ENCODE results near the gene TBL1XR1. TPM values are rescaled to one million over a fixed set of nuclear protein-coding genes. Genes with fewer than 3 reads are reported as not detected.
A peak's percentile ranks its signal among the peaks of the same experiment; 100 is the strongest.

Gene TBL1XR1
- total RNA-seq, 1 experiment from 2014 or later: 81.0 TPM

GRCh38 chr3:177051411-177051810 is 145.9 kb downstream of the TBL1XR1 start:
- Histone ChIP-seq H3K27me3 (ENCODE audit: low read length) (no peaks in the 10 kb centered on the region), H4K20me1 (ENCODE audit: insufficient read depth, low read depth, low read length) (no peaks in the 10 kb centered on the region), H3K4me3 (ENCODE audit: low read length) (no peak overlapping the region), H3K4me2 (ENCODE audit: low read depth, low read length, poor library complexity, severe bottlenecking) (peak overlapping the region; percentile 52), H3K9me3 (ENCODE audit: low read length) (no peaks in the 10 kb centered on the region), H3K36me3 (ENCODE audit: insufficient read depth, low read length) (peaks cover 44% of the 10 kb centered on the region), H3K9me2 (replicated peaks; ENCODE audit: insufficient read depth, low read length) (no peaks in the 10 kb centered on the region), H3K27ac (ENCODE audit: low read length) (peak overlapping the region; percentile 75), H3K9ac (ENCODE audit: low read length) (peak overlapping the region; percentile 31; the same call in 1 of the 2 replicates), H3K79me2 (ENCODE audit: low read length) (peaks cover 45% of the 10 kb centered on the region), H2AFZ (ENCODE audit: low read length) (no peak overlapping the region), H3K4me1 (ENCODE audit: low read length) (peaks cover 44% of the 10 kb centered on the region)
- peak; percentile 53 for DNase-seq

DNA sequence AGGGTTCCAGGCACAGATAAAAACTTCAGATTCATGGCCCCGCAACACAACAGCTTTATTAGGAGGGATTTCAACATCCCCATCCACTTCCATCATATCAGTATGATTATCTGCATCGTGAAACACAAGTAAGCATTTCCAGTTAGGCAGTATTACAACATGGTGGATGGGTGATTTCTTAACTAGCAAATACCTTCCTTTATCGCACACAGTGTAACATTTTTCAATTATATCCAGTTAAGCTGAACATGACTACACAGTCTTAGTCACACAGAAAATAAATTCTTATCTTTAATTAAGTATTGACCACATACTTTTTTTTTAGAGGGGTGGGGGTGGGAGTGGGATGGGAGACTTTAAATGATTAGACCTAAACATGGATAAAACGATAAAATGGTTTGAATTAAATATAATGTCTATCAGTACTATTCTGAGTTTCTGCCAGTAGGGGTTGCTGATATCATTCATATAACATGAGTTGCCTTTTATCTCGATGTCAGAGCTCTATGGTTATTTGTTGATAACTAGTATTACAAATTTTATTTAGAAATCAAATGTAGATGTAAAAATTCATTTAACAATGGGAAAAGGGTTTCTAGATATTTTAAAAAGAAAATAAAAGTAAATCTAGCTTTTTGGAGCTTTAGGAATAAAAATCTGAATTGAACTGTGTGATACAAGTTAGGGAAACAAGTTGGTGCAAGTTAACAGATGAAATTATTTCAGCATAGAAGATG is 146.6 kb downstream of the TBL1XR1 start:
- H3K27me3 ChIP-seq (ENCODE audit: low read length): no peaks in the 10 kb centered on the region
- peaks cover 38% of the 10 kb centered on the region for H3K79me2 ChIP-seq (ENCODE audit: low read length)
- H3K9me2 ChIP-seq (replicated peaks; ENCODE audit: insufficient read depth, low read length): no peaks in the 10 kb centered on the region
- peak overlapping the region; percentile 75 for H3K27ac ChIP-seq (ENCODE audit: low read length)
- H2AFZ ChIP-seq (ENCODE audit: low read length): no peak overlapping the region
- peaks cover 51% of the 10 kb centered on the region for H3K36me3 ChIP-seq (ENCODE audit: insufficient read depth, low read length)
- no peak overlapping the region for H3K9ac ChIP-seq (ENCODE audit: low read length)
- peak overlapping the region; percentile 52 for H3K4me2 ChIP-seq (ENCODE audit: low read depth, low read length, poor library complexity, severe bottlenecking)
- H3K9me3 ChIP-seq (ENCODE audit: low read length): no peaks in the 10 kb centered on the region
- H4K20me1 ChIP-seq (ENCODE audit: insufficient read depth, low read depth, low read length): no peaks in the 10 kb centered on the region
- peaks cover 36% of the 10 kb centered on the region for H3K4me1 ChIP-seq (ENCODE audit: low read length)
- no peak overlapping the region for H3K4me3 ChIP-seq (ENCODE audit: low read length)
- peak; percentile 84 for DNase-seq

GRCh38 chr3:177045767-177046166 is 151.5 kb downstream of the TBL1XR1 start:
- H3K27me3 ChIP-seq (ENCODE audit: low read length): no peaks in the 10 kb centered on the region
- no peaks in the 10 kb centered on the region for H3K9me3 ChIP-seq (ENCODE audit: low read length)
- no peak overlapping the region for H2AFZ ChIP-seq (ENCODE audit: low read length)
- no peak overlapping the region for H3K4me2 ChIP-seq (ENCODE audit: low read depth, low read length, poor library complexity, severe bottlenecking)
- no peaks in the 10 kb centered on the region for H4K20me1 ChIP-seq (ENCODE audit: insufficient read depth, low read depth, low read length)
- no peak for DNase-seq
- no peak overlapping the region for H3K27ac ChIP-seq (ENCODE audit: low read length)
- peaks cover 14% of the 10 kb centered on the region; the same call in 1 of the 2 replicates for H3K79me2 ChIP-seq (ENCODE audit: low read length)
- no peaks in the 10 kb centered on the region; the same call in 1 of the 2 replicates for H3K4me1 ChIP-seq (ENCODE audit: low read length)
- no peak overlapping the region for H3K4me3 ChIP-seq (ENCODE audit: low read length)
- no peak overlapping the region for H3K9ac ChIP-seq (ENCODE audit: low read length)
- peaks cover 75% of the 10 kb centered on the region for H3K36me3 ChIP-seq (ENCODE audit: insufficient read depth, low read length)
- H3K9me2 ChIP-seq (replicated peaks; ENCODE audit: insufficient read depth, low read length): no peaks in the 10 kb centered on the region

DNA sequence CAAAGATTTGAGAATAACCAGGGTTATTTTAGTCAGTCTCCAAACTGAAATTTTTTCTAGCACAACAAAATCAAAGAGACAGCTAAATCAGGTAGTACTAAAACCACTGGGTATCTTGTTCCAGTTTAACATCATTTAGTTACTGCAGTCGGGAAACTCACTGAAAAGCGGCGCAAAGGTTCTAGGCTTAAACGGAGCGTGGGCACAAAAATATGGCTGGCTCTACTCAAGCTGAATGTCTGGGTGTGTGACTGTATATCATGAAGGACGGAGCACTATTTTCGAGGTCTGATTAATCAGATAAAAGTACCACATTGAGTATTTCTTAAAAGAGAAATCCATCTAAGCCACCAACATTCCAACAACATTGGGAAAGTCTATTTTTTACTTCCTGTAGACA is 152.1 kb downstream of the TBL1XR1 start:
- Histone ChIP-seq H3K9ac (ENCODE audit: low read length) (no peak overlapping the region), H3K27me3 (ENCODE audit: low read length) (no peaks in the 10 kb centered on the region), H3K4me1 (ENCODE audit: low read length) (no peaks in the 10 kb centered on the region), H3K79me2 (ENCODE audit: low read length) (peaks cover 11% of the 10 kb centered on the region; the same call in 1 of the 2 replicates), H4K20me1 (ENCODE audit: insufficient read depth, low read depth, low read length) (no peaks in the 10 kb centered on the region), H3K27ac (ENCODE audit: low read length) (no peak overlapping the region), H3K4me2 (ENCODE audit: low read depth, low read length, poor library complexity, severe bottlenecking) (no peak overlapping the region), H3K9me3 (ENCODE audit: low read length) (no peaks in the 10 kb centered on the region), H3K36me3 (ENCODE audit: insufficient read depth, low read length) (peaks cover 72% of the 10 kb centered on the region), H3K4me3 (ENCODE audit: low read length) (no peak overlapping the region), H3K9me2 (replicated peaks; ENCODE audit: insufficient read depth, low read length) (no peaks in the 10 kb centered on the region), H2AFZ (ENCODE audit: low read length) (no peak overlapping the region)
- DNase-seq: no peak

DNA sequence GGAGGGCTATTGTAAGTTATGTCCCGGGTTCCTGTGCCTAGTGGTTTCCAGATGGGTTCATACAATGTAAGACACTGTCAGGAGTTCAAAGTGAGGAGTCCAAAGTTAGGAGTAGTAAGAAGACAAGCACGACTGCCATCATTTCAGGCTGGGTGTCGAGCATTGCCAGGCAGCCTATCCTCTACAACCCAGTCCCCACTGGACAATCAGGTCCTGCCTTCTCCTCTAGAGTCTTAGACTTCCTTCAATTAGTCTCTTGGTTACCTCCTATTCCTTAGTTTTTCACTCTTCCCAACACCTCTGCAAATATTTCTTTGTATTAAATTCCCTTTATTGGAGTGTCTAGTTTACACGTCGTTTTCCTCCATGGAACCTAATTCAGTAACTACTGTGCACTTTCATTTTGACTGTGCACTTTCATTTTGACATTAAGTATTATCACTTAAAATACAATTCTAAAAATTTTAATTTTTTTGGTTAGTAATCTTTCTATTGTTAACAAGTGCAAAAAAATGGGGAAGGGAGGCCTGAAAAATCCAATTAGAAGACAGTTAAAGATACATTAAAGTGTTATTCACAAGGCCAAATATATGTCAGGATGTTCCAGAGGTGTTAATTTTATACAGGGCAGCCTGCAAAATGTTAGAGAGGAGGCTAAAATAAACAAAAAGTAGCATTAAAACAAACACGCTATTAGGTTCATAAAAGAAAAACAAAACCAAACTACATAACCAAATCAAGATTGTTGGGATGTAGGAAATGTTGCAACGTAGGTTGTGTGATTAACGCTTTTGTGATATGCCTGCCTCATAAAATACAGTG is 155.3 kb downstream of the TBL1XR1 start:
- Histone ChIP-seq H4K20me1 (ENCODE audit: insufficient read depth, low read depth, low read length) (no peaks in the 10 kb centered on the region), H3K9me3 (ENCODE audit: low read length) (no peaks in the 10 kb centered on the region), H3K27me3 (ENCODE audit: low read length) (no peaks in the 10 kb centered on the region), H2AFZ (ENCODE audit: low read length) (no peak overlapping the region), H3K9ac (ENCODE audit: low read length) (no peak overlapping the region), H3K9me2 (replicated peaks; ENCODE audit: insufficient read depth, low read length) (no peaks in the 10 kb centered on the region), H3K4me3 (ENCODE audit: low read length) (no peak overlapping the region), H3K79me2 (ENCODE audit: low read length) (peaks cover 6% of the 10 kb centered on the region; the same call in 1 of the 2 replicates), H3K27ac (ENCODE audit: low read length) (no peak overlapping the region), H3K4me2 (ENCODE audit: low read depth, low read length, poor library complexity, severe bottlenecking) (no peak overlapping the region), H3K4me1 (ENCODE audit: low read length) (peaks cover 17% of the 10 kb centered on the region), H3K36me3 (ENCODE audit: insufficient read depth, low read length) (peaks cover 66% of the 10 kb centered on the region)
- no peak for DNase-seq

DNA sequence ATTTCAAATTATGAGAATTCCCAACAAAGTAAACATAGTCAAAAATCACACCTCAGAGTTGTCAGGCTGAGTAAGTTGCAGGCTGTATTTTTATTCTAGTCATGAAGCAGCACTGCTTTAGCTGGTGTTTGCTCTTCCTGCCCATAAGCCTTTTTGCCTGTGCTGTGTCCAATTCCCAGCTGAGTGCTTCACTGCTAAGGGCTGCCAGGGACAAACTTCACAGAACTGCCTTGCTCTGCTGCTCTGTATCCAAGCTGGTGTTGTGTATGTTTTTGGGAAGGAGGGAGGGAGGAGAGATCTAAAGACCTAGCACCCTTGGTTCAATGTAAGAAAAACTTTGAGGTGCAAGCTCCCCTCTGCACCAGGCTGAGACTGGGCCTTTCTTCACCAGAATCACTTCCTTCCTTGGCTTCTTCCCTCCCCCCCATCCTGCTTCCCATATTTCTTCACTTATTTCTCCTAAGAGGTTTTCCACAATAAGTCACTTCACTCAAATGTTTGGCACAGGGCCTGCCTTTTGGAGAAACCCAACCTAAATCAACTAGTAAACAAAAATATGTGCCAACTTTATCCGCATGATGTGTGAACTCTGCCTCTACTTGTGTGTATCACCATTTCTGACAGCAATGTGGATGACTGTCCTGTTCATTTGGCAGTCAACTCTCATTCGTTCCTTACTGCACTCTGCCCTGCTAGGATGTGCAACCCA is 156.1 kb downstream of the TBL1XR1 start:
- DNase-seq: no peak
- Histone ChIP-seq H3K9me2 (replicated peaks; ENCODE audit: insufficient read depth, low read length) (no peaks in the 10 kb centered on the region), H3K4me3 (ENCODE audit: low read length) (no peak overlapping the region), H3K79me2 (ENCODE audit: low read length) (peaks cover 6% of the 10 kb centered on the region; the same call in 1 of the 2 replicates), H3K27ac (ENCODE audit: low read length) (no peak overlapping the region), H3K9me3 (ENCODE audit: low read length) (no peaks in the 10 kb centered on the region), H4K20me1 (ENCODE audit: insufficient read depth, low read depth, low read length) (no peaks in the 10 kb centered on the region), H3K4me2 (ENCODE audit: low read depth, low read length, poor library complexity, severe bottlenecking) (no peak overlapping the region), H3K27me3 (ENCODE audit: low read length) (no peaks in the 10 kb centered on the region), H3K36me3 (ENCODE audit: insufficient read depth, low read length) (peaks cover 59% of the 10 kb centered on the region), H3K4me1 (ENCODE audit: low read length) (peaks cover 25% of the 10 kb centered on the region), H2AFZ (ENCODE audit: low read length) (no peak overlapping the region), H3K9ac (ENCODE audit: low read length) (no peak overlapping the region)

GRCh38 chr3:177039490-177040274 is 157.6 kb downstream of the TBL1XR1 start:
- H3K36me3 ChIP-seq (ENCODE audit: insufficient read depth, low read length): peaks cover 44% of the 10 kb centered on the region
- H4K20me1 ChIP-seq (ENCODE audit: insufficient read depth, low read depth, low read length): no peaks in the 10 kb centered on the region
- H3K27me3 ChIP-seq (ENCODE audit: low read length): no peaks in the 10 kb centered on the region
- no peak overlapping the region for H3K27ac ChIP-seq (ENCODE audit: low read length)
- H3K9me2 ChIP-seq (replicated peaks; ENCODE audit: insufficient read depth, low read length): no peaks in the 10 kb centered on the region
- no peak overlapping the region for H3K4me3 ChIP-seq (ENCODE audit: low read length)
- H3K4me2 ChIP-seq (ENCODE audit: low read depth, low read length, poor library complexity, severe bottlenecking): no peak overlapping the region
- DNase-seq: no peak
- no peaks in the 10 kb centered on the region for H3K9me3 ChIP-seq (ENCODE audit: low read length)
- H2AFZ ChIP-seq (ENCODE audit: low read length): no peak overlapping the region
- H3K4me1 ChIP-seq (ENCODE audit: low read length): peaks cover 28% of the 10 kb centered on the region
- H3K79me2 ChIP-seq (ENCODE audit: low read length): peaks cover 6% of the 10 kb centered on the region; the same call in 1 of the 2 replicates
- no peak overlapping the region for H3K9ac ChIP-seq (ENCODE audit: low read length)
